GM12878 (cell line): ENCODE measurements around the gene EAF1. TPM values are rescaled to one million over a fixed set of nuclear protein-coding genes. Genes with fewer than 3 reads are reported as not detected.
A peak's percentile ranks its signal among the peaks of the same experiment; 100 is the strongest.

Source experiments
- BRCA1 ChIP-seq: IDR thresholded peaks from 2 replicates; pipeline ENCODE4 v1.6.1; 2011; ENCODE audit warnings: low read depth, low read length, improper control_type of control experiment
- CBFB ChIP-seq: IDR thresholded peaks from 2 replicates; pipeline ENCODE4 v1.6.1; 2016; ENCODE audit warnings: antibody characterized with exemption, low read depth
- CBX3 ChIP-seq: fragments of 200-600 bp; sonication (generic); IDR thresholded peaks from 2 replicates; pipeline ENCODE4 v1.6.1; 2016; ENCODE audit warnings: low read depth, borderline replicate concordance
- EED ChIP-seq: sonication (generic); IDR thresholded peaks from 2 replicates; pipeline ENCODE4 v1.6.1; 2016; ENCODE audit warnings: antibody characterized with exemption, low read depth
- JUNB ChIP-seq: IDR thresholded peaks from 2 replicates; pipeline ENCODE4 v1.6.1; 2016; ENCODE audit warnings: antibody characterized with exemption, mild to moderate bottlenecking
- JUND ChIP-seq: IDR thresholded peaks from 2 replicates; pipeline ENCODE4 v1.6.1; 2012; ENCODE audit warnings: low read depth, mild to moderate bottlenecking, low read length, improper control_type of control experiment, moderate library complexity
- MTA3 ChIP-seq: IDR thresholded peaks from 2 replicates; pipeline ENCODE4 v1.6.1; 2012; ENCODE audit warnings: low read length, inconsistent platforms, borderline replicate concordance
- NFIC ChIP-seq: IDR thresholded peaks from 2 replicates; pipeline ENCODE4 v1.6.1; 2012; ENCODE audit warnings: low read depth, mild to moderate bottlenecking, inconsistent platforms, low read length, moderate library complexity
- NFYA ChIP-seq: IDR thresholded peaks from 2 replicates; pipeline ENCODE4 v1.6.1; 2011; ENCODE audit warnings: low read depth, mild to moderate bottlenecking, low read length, improper control_type of control experiment, borderline replicate concordance
- NR2C1 ChIP-seq: fragments of 450-650 bp; IDR thresholded peaks from 2 replicates; pipeline ENCODE4 v1.6.1; 2017; ENCODE audit warnings: antibody characterized with exemption, mild to moderate bottlenecking, moderate library complexity
- SIN3A ChIP-seq: IDR thresholded peaks from 2 replicates; pipeline ENCODE4 v1.6.1; 2012; ENCODE audit warnings: low read depth, low read length, improper control_type of control experiment
- SMAD1 ChIP-seq: fragments of 450-650 bp; IDR thresholded peaks from 2 replicates; pipeline ENCODE4 v1.6.1; 2018; ENCODE audit warnings: mild to moderate bottlenecking, low read depth; ENCODE audit not compliant: partially characterized antibody
- TARDBP ChIP-seq: IDR thresholded peaks from 2 replicates; pipeline ENCODE4 v1.6.1; 2016; ENCODE audit warnings: borderline replicate concordance
- polyA plus RNA-seq, 11 experiments: library from polyadenylated mRNA; depleted of rRNA in 4 of 11; unstranded in 6 of 11; stranded (reverse) in 5 of 11; fragments of >200 nt; fragmentation: Nextera tagmentation in 4 of 11; fragmentation: Illumina TruSeq in 1 of 11; extraction: Ambion mirVana in 4 of 11; extraction: Trizol in 1 of 11; gene quantifications; 1 replicate in 1 of 11; 2 replicates in 10 of 11; pipeline versions ENCODE4 v1.2.1 to v1.2.3, GENCODE V29; 2011 to 2016; ENCODE audit warnings: inconsistent platforms in 2 of 11, missing spikeins in 2 of 11, low read depth in 1 of 11
- total RNA-seq, 4 experiments: library from RNA; depleted of rRNA in 3 of 4; stranded (reverse); fragments of >200 nt in 3 of 4; fragmentation: Illumina TruSeq in 1 of 4; extraction: Trizol in 1 of 4; gene quantifications; 2 replicates each; pipeline versions ENCODE4 v1.2.1 to v1.2.3, GENCODE V29; 2013 to 2021
- TF ChIP-seq, protein P1 (sequence below): IDR thresholded peaks from 2 replicates; pipeline ENCODE4 v1.6.1; 2012; ENCODE audit warnings: improper control_type of control experiment, low read depth, low read length; ENCODE audit not compliant: insufficient replicate concordance
- TF ChIP-seq, protein P2 (sequence below): fragments of 450-650 bp; formaldehyde crosslinking; IDR thresholded peaks from 2 replicates; pipeline ENCODE4 v1.4.0; 2020; ENCODE audit warnings: mild to moderate bottlenecking, moderate library complexity
- TF ChIP-seq, protein P3 (sequence below): fragments of 450-650 bp; IDR thresholded peaks from 2 replicates; pipeline ENCODE4 v1.6.1; 2016; ENCODE audit warnings: mild to moderate bottlenecking
- TF ChIP-seq, protein P4 (sequence below), 3 experiments: IDR thresholded peaks in 2 of 3; conservative IDR thresholded peaks in 1 of 3; 2 replicates each; pipeline ENCODE4 v1.5.1; 2011; ENCODE audit warnings: low read depth in 3 of 3, low read length in 3 of 3, mild to moderate bottlenecking in 3 of 3, control low read depth in 2 of 3, moderate library complexity in 2 of 3, inconsistent platforms in 1 of 3, mixed read lengths in 1 of 3; ENCODE audit not compliant: control insufficient read depth in 2 of 3, insufficient read depth in 1 of 3; ENCODE audit errors: extremely low read depth in 1 of 3

The EAF1 gene
- total and polyA plus RNA-seq, 10 of the 15 experiments (the other 5 are each of a cell fraction or from before 2014, with no cell fraction given) = 6.8 to 21.6 (median 15.6) TPM

DNA sequence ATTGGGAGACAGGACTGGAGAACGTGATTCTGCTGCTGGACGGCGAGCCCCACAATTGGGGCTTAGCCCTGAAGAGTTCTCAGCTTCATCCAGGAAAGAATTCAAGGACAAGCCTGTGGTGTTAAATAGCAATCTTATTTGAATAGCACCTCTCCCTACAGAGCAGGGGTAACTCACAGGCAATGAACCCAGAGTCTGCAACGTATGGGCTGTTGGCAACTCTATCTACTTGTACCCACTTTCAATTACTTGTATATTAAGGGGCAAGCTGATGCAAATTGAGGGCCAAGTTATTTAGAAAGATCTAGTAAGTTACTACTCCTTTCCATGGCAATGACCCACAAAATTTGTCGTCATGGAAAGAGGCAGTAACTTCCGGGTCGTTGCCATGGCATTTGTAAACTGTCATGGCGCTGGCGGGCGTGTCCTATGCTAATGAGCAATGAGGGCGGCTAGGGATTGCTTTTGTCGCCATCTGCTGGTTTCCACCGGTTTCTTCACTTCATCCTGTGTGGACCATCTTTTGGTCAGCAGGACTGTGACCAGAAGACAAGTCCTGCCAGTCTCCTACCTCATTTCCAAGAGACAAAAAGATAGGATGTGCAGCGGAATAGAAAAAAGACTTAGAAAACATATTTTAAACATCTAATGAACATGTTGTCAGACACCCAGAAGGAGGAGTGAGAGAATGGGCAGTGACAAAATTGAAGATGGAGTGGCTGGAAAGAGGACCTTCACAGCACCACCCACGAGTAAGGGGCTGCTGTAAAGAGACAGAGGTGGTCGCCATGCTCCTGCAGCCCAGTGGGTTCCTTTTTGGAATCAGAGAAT lies 49.2 kb upstream of the EAF1 start (continued):
- TF ChIP-seq, protein P1, sequence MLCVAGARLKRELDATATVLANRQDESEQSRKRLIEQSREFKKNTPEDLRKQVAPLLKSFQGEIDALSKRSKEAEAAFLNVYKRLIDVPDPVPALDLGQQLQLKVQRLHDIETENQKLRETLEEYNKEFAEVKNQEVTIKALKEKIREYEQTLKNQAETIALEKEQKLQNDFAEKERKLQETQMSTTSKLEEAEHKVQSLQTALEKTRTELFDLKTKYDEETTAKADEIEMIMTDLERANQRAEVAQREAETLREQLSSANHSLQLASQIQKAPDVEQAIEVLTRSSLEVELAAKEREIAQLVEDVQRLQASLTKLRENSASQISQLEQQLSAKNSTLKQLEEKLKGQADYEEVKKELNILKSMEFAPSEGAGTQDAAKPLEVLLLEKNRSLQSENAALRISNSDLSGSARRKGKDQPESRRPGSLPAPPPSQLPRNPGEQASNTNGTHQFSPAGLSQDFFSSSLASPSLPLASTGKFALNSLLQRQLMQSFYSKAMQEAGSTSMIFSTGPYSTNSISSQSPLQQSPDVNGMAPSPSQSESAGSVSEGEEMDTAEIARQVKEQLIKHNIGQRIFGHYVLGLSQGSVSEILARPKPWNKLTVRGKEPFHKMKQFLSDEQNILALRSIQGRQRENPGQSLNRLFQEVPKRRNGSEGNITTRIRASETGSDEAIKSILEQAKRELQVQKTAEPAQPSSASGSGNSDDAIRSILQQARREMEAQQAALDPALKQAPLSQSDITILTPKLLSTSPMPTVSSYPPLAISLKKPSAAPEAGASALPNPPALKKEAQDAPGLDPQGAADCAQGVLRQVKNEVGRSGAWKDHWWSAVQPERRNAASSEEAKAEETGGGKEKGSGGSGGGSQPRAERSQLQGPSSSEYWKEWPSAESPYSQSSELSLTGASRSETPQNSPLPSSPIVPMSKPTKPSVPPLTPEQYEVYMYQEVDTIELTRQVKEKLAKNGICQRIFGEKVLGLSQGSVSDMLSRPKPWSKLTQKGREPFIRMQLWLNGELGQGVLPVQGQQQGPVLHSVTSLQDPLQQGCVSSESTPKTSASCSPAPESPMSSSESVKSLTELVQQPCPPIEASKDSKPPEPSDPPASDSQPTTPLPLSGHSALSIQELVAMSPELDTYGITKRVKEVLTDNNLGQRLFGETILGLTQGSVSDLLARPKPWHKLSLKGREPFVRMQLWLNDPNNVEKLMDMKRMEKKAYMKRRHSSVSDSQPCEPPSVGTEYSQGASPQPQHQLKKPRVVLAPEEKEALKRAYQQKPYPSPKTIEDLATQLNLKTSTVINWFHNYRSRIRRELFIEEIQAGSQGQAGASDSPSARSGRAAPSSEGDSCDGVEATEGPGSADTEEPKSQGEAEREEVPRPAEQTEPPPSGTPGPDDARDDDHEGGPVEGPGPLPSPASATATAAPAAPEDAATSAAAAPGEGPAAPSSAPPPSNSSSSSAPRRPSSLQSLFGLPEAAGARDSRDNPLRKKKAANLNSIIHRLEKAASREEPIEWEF = no peak
- TF ChIP-seq MTA3 (no peak), JUNB (no peak), TARDBP (no peak), BRCA1 (no peak), CBFB (peak; percentile 35; the same call in 1 of the 2 replicates), SMAD1 (no peak), NR2C1 (peak; percentile 100), CBX3 (no peak), JUND (no peak), NFIC (no peak), EED (no peak), NFYA (no peak), SIN3A (peak; percentile 97)
- TF ChIP-seq, protein P2, sequence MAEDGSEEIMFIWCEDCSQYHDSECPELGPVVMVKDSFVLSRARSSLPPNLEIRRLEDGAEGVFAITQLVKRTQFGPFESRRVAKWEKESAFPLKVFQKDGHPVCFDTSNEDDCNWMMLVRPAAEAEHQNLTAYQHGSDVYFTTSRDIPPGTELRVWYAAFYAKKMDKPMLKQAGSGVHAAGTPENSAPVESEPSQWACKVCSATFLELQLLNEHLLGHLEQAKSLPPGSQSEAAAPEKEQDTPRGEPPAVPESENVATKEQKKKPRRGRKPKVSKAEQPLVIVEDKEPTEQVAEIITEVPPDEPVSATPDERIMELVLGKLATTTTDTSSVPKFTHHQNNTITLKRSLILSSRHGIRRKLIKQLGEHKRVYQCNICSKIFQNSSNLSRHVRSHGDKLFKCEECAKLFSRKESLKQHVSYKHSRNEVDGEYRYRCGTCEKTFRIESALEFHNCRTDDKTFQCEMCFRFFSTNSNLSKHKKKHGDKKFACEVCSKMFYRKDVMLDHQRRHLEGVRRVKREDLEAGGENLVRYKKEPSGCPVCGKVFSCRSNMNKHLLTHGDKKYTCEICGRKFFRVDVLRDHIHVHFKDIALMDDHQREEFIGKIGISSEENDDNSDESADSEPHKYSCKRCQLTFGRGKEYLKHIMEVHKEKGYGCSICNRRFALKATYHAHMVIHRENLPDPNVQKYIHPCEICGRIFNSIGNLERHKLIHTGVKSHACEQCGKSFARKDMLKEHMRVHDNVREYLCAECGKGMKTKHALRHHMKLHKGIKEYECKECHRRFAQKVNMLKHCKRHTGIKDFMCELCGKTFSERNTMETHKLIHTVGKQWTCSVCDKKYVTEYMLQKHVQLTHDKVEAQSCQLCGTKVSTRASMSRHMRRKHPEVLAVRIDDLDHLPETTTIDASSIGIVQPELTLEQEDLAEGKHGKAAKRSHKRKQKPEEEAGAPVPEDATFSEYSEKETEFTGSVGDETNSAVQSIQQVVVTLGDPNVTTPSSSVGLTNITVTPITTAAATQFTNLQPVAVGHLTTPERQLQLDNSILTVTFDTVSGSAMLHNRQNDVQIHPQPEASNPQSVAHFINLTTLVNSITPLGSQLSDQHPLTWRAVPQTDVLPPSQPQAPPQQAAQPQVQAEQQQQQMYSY (CRISPR knock-in tag) = no peak
- TF ChIP-seq, protein P3, sequence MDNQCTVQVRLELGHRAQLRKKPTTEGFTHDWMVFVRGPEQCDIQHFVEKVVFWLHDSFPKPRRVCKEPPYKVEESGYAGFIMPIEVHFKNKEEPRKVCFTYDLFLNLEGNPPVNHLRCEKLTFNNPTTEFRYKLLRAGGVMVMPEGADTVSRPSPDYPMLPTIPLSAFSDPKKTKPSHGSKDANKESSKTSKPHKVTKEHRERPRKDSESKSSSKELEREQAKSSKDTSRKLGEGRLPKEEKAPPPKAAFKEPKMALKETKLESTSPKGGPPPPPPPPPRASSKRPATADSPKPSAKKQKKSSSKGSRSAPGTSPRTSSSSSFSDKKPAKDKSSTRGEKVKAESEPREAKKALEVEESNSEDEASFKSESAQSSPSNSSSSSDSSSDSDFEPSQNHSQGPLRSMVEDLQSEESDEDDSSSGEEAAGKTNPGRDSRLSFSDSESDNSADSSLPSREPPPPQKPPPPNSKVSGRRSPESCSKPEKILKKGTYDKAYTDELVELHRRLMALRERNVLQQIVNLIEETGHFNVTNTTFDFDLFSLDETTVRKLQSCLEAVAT = peak; percentile 47; the same call in 1 of the 2 replicates
- TF ChIP-seq, protein P4, sequence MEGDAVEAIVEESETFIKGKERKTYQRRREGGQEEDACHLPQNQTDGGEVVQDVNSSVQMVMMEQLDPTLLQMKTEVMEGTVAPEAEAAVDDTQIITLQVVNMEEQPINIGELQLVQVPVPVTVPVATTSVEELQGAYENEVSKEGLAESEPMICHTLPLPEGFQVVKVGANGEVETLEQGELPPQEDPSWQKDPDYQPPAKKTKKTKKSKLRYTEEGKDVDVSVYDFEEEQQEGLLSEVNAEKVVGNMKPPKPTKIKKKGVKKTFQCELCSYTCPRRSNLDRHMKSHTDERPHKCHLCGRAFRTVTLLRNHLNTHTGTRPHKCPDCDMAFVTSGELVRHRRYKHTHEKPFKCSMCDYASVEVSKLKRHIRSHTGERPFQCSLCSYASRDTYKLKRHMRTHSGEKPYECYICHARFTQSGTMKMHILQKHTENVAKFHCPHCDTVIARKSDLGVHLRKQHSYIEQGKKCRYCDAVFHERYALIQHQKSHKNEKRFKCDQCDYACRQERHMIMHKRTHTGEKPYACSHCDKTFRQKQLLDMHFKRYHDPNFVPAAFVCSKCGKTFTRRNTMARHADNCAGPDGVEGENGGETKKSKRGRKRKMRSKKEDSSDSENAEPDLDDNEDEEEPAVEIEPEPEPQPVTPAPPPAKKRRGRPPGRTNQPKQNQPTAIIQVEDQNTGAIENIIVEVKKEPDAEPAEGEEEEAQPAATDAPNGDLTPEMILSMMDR (IDR thresholded peaks at IDR 0.05 in 2 of 3, conservative IDR thresholded peaks at IDR 0.05 in 1 of 3; ENCODE audit: control insufficient read depth in 2 of 3, extremely low read depth in 1 of 3, insufficient read depth in 1 of 3, low read depth in 3 of 3, low read length in 3 of 3) = peak; percentile 82 to 92 (median 86)
